Skeletal muscle satellite cell (primary cell): ENCODE data around the gene RPIA.
"Not testable (repeated sequence)": the region's sequence is repeated elsewhere in the genome, so short reads cannot be mapped to it uniquely, and the experiment has no call there.

Source experiments
- H3K27me3 ChIP-seq: 2 replicates; pipeline ENCODE4 v1.7.0; 2013; ENCODE audit warnings: low read length; ENCODE audit not compliant: control insufficient read depth, insufficient read depth
- H3K36me3 ChIP-seq: 2 replicates; pipeline ENCODE4 v1.7.0; 2013; ENCODE audit warnings: mild to moderate bottlenecking, control low read depth, low read length; ENCODE audit not compliant: insufficient read depth
- H3K4me1 ChIP-seq: 2 replicates; pipeline ENCODE4 v1.7.0; 2013; ENCODE audit warnings: low read length; ENCODE audit not compliant: control insufficient read depth, insufficient read depth
- H3K4me2 ChIP-seq: 2 replicates; pipeline ENCODE4 v1.7.0; 2013; ENCODE audit warnings: mild to moderate bottlenecking, low read length
- H3K4me3 ChIP-seq: 2 replicates; pipeline ENCODE4 v1.7.0; 2013; ENCODE audit warnings: low read length
- H3K9ac ChIP-seq: 2 replicates; pipeline ENCODE4 v1.7.0; 2013; ENCODE audit warnings: mild to moderate bottlenecking, low read depth, low read length, moderate library complexity
- H3K9me3 ChIP-seq: replicated peaks from 2 replicates; pipeline ENCODE4 v1.7.0; 2013; ENCODE audit warnings: mild to moderate bottlenecking, control low read depth, low read length

Gene RPIA

GRCh38 chr2:88737385-88737784 lies 45.9 kb downstream of the RPIA start:
- no peak overlapping the region for H3K9ac ChIP-seq
- H3K4me2 ChIP-seq = no peak overlapping the region
- H3K36me3 ChIP-seq = peaks cover 16% of the 10 kb centered on the region
- H3K4me1 ChIP-seq = peaks cover 8% of the 10 kb centered on the region
- H3K27me3 ChIP-seq = no peaks in the 10 kb centered on the region
- H3K9me3 ChIP-seq = no peaks in the 10 kb centered on the region
- no peak overlapping the region for H3K4me3 ChIP-seq

DNA sequence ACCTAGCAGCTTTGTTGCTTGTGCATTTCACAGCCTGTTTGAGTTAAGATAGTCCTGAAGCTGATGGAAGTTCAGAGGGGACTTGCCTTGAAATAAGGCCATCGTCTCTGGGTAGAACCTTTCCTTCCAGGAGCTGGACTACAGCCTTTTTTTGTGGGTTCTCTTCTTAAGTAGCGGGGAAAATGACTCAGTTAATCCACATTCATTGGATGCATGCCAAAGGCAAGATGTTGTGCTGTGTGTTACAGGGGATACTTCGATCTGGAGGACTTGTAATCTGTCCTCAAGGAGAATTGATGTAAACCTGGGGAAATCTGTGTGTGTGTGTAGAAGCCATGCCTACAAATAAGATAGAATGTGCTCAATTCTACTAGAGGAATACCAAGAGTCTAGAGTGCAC lies 46.8 kb downstream of the RPIA start:
- Histone ChIP-seq H3K36me3 (peaks cover 16% of the 10 kb centered on the region), H3K4me1 (peaks cover 8% of the 10 kb centered on the region), H3K9ac (no peak overlapping the region), H3K4me3 (no peak overlapping the region), H3K27me3 (no peaks in the 10 kb centered on the region), H3K9me3 (no peaks in the 10 kb centered on the region), H3K4me2 (no peak overlapping the region)

DNA sequence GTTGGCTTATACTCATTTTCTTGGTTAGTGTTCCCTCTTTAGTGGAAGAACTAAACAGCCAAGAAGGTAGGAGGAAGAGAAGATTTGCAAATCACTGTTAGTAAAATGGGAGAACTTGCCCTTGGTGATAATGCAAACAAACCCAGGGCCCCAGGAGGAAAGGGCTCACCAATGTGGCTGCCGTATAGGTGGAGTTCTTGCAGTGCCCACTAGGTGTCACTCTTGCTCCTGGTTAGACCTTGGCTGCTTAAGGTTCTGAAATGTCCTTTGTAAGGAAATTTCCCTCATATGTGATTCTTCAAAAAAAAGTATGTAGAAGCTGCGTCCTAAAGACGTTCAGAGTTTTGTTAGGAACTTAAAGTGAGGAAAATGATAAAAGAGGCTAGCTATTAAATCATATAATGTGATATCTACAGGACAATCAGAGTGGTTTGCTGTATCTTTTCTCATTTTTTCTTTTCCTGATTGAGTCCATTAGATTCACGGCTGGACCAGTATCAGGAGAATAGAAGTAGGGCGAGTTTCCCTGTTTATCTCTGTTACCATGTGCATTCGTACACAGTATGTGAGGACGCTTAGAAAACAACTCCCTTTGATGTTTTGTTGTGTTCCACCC lies 48.6 kb downstream of the RPIA start:
- peaks cover 8% of the 10 kb centered on the region for H3K4me1 ChIP-seq
- H3K4me3 ChIP-seq = no peak overlapping the region
- H3K4me2 ChIP-seq = no peak overlapping the region
- H3K36me3 ChIP-seq = peaks cover 16% of the 10 kb centered on the region
- H3K27me3 ChIP-seq = no peaks in the 10 kb centered on the region
- H3K9me3 ChIP-seq = no peaks in the 10 kb centered on the region
- no peak overlapping the region for H3K9ac ChIP-seq

GRCh38 chr2:88746929-88747490 lies 55.5 kb downstream of the RPIA start:
- no peak overlapping the region for H3K9ac ChIP-seq
- H3K36me3 ChIP-seq = peaks cover 25% of the 10 kb centered on the region
- H3K4me2 ChIP-seq = no peak overlapping the region
- no peaks in the 10 kb centered on the region for H3K9me3 ChIP-seq
- H3K27me3 ChIP-seq = no peaks in the 10 kb centered on the region
- no peak overlapping the region for H3K4me3 ChIP-seq
- no peaks in the 10 kb centered on the region for H3K4me1 ChIP-seq

DNA sequence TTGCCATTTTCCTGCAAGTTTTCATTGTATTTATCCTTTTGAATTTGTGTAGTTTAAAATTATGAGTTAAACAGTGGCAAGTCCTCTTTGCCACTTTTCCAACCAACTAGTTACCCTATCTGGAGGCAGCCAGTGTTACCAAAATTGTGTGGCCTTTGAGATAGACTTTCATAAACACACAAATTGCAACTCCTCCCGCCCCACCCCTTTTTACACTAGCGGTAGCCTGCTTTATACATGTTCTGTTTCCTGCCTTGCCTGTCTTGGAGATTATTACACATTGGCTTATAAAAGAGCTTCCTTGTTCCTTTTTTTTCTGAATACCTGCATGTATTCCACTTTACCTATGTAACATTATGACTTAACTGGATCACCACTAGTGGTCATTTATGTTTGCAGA lies 56.5 kb downstream of the RPIA start:
- no peaks in the 10 kb centered on the region for H3K27me3 ChIP-seq
- no peaks in the 10 kb centered on the region for H3K9me3 ChIP-seq
- no peak overlapping the region for H3K4me3 ChIP-seq
- H3K36me3 ChIP-seq = peaks cover 29% of the 10 kb centered on the region
- no peak overlapping the region for H3K4me2 ChIP-seq
- H3K4me1 ChIP-seq = no peaks in the 10 kb centered on the region
- H3K9ac ChIP-seq = no peak overlapping the region

DNA sequence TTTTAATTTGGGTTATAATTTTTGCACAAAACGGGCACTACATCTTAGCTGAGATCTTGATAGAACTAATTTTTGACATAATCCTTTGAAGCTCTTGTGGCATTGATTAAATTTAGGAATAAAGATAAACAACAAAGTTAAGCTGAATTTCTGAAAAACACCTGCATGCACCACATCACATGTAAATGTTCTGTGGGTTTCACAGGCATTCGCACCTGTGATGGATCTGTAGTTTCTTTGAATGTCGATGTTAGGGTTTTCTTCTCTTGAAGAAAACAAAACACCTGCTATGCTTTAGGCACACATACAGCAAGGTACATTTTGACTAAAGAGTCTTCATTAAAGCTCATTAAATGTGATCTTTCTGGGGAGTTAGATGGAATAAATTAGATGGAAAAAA lies 60.3 kb downstream of the RPIA start:
- H3K36me3 ChIP-seq = peaks cover 25% of the 10 kb centered on the region
- H3K4me3 ChIP-seq = no peak overlapping the region
- H3K27me3 ChIP-seq = no peaks in the 10 kb centered on the region
- no peak overlapping the region for H3K9ac ChIP-seq
- H3K9me3 ChIP-seq = no peaks in the 10 kb centered on the region
- H3K4me1 ChIP-seq = no peaks in the 10 kb centered on the region
- no peak overlapping the region for H3K4me2 ChIP-seq

GRCh38 chr2:88753833-88754584 lies 62.5 kb downstream of the RPIA start:
- H3K4me3 ChIP-seq = no peak overlapping the region
- H3K27me3 ChIP-seq = no peaks in the 10 kb centered on the region
- no peak overlapping the region for H3K4me2 ChIP-seq
- H3K4me1 ChIP-seq = no peaks in the 10 kb centered on the region
- no peaks in the 10 kb centered on the region for H3K9me3 ChIP-seq
- peaks cover 22% of the 10 kb centered on the region for H3K36me3 ChIP-seq
- H3K9ac ChIP-seq = no peak overlapping the region

DNA sequence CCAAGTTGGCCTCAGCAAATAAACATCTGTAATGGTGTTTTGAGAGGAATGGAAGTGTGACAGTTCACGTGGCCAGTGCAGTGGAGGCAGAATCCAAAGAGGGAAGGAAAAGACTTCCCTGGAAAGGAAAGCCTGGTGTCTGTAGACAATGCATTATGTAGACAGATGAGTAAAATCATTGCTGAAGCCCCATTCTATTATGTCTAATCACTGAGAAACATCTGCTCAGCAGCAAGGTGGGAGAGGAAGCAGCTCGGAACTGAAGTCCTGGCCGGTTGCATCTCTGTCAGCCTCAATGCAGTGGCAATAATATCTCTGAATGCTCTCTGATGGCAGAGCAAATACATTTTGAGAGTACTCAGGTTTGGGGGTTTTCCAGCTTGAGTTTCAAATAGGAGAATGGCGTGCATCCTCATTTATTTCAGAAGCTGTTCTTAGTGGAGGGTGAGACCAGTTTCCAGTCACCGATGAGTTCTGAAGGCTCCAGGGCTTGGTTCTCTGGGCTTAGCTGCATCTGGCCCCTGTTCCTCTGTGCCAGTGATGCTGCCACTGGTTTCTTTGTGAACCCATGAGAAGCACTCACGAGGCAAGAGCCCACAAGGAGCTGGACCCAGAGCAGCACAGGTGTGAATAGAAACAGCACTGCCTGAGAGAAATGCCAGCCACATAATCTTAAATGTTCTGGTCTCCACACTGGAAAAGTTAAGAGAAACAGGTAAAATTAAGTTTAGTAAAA lies 63.3 kb downstream of the RPIA start:
- Histone ChIP-seq H3K27me3 (no peaks in the 10 kb centered on the region), H3K4me1 (no peaks in the 10 kb centered on the region), H3K4me3 (no peak overlapping the region), H3K4me2 (no peak overlapping the region), H3K9ac (no peak overlapping the region), H3K9me3 (no peaks in the 10 kb centered on the region), H3K36me3 (peaks cover 17% of the 10 kb centered on the region)

- Histone ChIP-seq H3K36me3 (peaks cover 11% of the 10 kb centered on the region), H3K4me1 (no peaks in the 10 kb centered on the region), H3K27me3 (no peaks in the 10 kb centered on the region), H3K4me2 (no peak overlapping the region), H3K4me3 (no peak overlapping the region), H3K9me3 (no peaks in the 10 kb centered on the region), H3K9ac (no peak overlapping the region)
Measured at GRCh38 chr2:88755836-88756235, 64.4 kb downstream of the RPIA start.

DNA sequence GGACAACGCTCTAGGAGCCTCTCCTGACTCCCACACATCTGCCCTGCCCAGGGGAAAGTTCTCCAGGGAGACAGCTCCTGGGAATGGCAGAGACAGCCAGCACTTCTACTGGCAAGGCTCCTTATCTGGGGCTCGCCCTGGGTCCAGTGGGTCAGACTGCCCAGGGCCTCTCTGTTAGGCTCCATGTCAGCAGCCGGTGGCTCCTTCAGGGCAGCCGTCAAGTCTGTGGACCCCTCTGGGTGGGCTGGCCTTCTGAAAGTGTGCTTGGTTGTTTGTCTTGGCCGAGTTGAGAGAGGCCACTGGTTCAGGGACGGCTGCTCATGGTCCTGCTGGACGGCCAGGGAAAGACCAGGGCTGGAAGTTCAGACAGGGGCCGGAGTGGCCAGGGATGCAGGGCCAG lies 65.6 kb downstream of the RPIA start:
- H3K36me3 ChIP-seq = peaks cover 4% of the 10 kb centered on the region
- no peak overlapping the region for H3K9ac ChIP-seq
- no peaks in the 10 kb centered on the region for H3K9me3 ChIP-seq
- no peaks in the 10 kb centered on the region for H3K27me3 ChIP-seq
- H3K4me3 ChIP-seq = no peak overlapping the region
- no peak overlapping the region for H3K4me2 ChIP-seq
- no peaks in the 10 kb centered on the region for H3K4me1 ChIP-seq

- not testable (repeated sequence) for H3K9ac ChIP-seq, H3K4me3 ChIP-seq, H3K4me2 ChIP-seq, H3K36me3 ChIP-seq, H3K4me1 ChIP-seq, H3K9me3 ChIP-seq, H3K27me3 ChIP-seq
Measured at GRCh38 chr2:88758702-88759101, 67.2 kb downstream of the RPIA start.
